ENCODE results near the gene CYP2W1.

GRCh38 chr7:1031716-1032455 is 48.9 kb downstream of the CYP2W1 start:
- no peak for TF ChIP-seq CTCF (tag by site-specific recombination; IDR thresholded peaks at IDR 0.05)
- no peak for TF ChIP-seq ZBTB26 (tag by site-specific recombination; optimal IDR thresholded peaks at IDR 0.05)
- no peak for TF ChIP-seq ZNF830 (tag by site-specific recombination; IDR thresholded peaks at IDR 0.05; ENCODE audit: low read depth)
- TF ChIP-seq ZNF280C (tag by site-specific recombination; IDR thresholded peaks at IDR 0.05): no peak
- TF ChIP-seq ZNF514 (tag by site-specific recombination; IDR thresholded peaks at IDR 0.05): no peak
- no peak for TF ChIP-seq ZNF558 (tag by site-specific recombination; IDR thresholded peaks at IDR 0.05)
- TF ChIP-seq KLF9 (tag by site-specific recombination; IDR thresholded peaks at IDR 0.05; ENCODE audit: low read depth): no peak
- TF ChIP-seq YY1 (tag by site-specific recombination; IDR thresholded peaks at IDR 0.05): no peak
- no peak for TF ChIP-seq ZNF274 (IDR thresholded peaks at IDR 0.05; ENCODE audit: low read length)
- no peak for TF ChIP-seq ZNF274 (tag by site-specific recombination; IDR thresholded peaks at IDR 0.05; ENCODE audit: borderline replicate concordance)
- TF ChIP-seq REST (tag by site-specific recombination; IDR thresholded peaks at IDR 0.05): no peak
- TF ChIP-seq BCL11B (tag by site-specific recombination; IDR thresholded peaks at IDR 0.05; ENCODE audit: low read depth): no peak
- no peak for TF ChIP-seq GFI1B (tag by site-specific recombination; IDR thresholded peaks at IDR 0.05)

Data from HEK293 (cell line).